ENCODE results near the gene PGBD5. TPM values are rescaled to one million over a fixed set of nuclear protein-coding genes. Genes with fewer than 3 reads are reported as not detected.

The PGBD5 gene
- total and polyA plus RNA-seq, 2 experiments from 2014 or later: 0.82 to 2.4 TPM

- no peaks in the 10 kb centered on the region for H3K27me3 ChIP-seq
- no peaks in the 10 kb centered on the region for H3K9me3 ChIP-seq (ENCODE audit: low read depth)
- H3K4me3 ChIP-seq: no peak overlapping the region
- no peaks in the 10 kb centered on the region for H3K36me3 ChIP-seq (replicated peaks; ENCODE audit: insufficient read depth, low read depth)
- 86% methylated on average over 12 of the region's 12 CpGs for WGBS (ENCODE audit: low lambda C conversion rate, missing lambda C conversion rate)
- DNase-seq (ENCODE audit: low spot score): no peak
- TF ChIP-seq EZH2 (IDR thresholded peaks at IDR 0.05; ENCODE audit: borderline replicate concordance) (no peak), CTCF (IDR thresholded peaks at IDR 0.05; ENCODE audit: poor library complexity) (no peak), EZH2phosphoT487 (IDR thresholded peaks at IDR 0.05; ENCODE audit: low read depth, severe bottlenecking, unreplicated experiment) (no peak)
- no peak overlapping the region for H3K4me2 ChIP-seq
- H3K79me2 ChIP-seq: no peaks in the 10 kb centered on the region
- H3K9me2 ChIP-seq (replicated peaks; ENCODE audit: insufficient read depth): no peaks in the 10 kb centered on the region
- H3K4me1 ChIP-seq (ENCODE audit: insufficient read depth): no peaks in the 10 kb centered on the region
- no peak overlapping the region for H2AFZ ChIP-seq
- no peaks in the 10 kb centered on the region for H4K20me1 ChIP-seq (ENCODE audit: insufficient read depth, poor library complexity, severe bottlenecking)
- H3K27ac ChIP-seq: no peak overlapping the region
Measured at GRCh38 chr1:230371923-230372703, 54.0 kb downstream of the PGBD5 start.

GRCh38 chr1:230370109-230370508 lies 56.0 kb downstream of the PGBD5 start:
- 91% methylated on average over 10 of the region's 10 CpGs for WGBS (ENCODE audit: low lambda C conversion rate, missing lambda C conversion rate)
- TF ChIP-seq EZH2 (IDR thresholded peaks at IDR 0.05; ENCODE audit: borderline replicate concordance): no peak
- TF ChIP-seq CTCF (IDR thresholded peaks at IDR 0.05; ENCODE audit: poor library complexity): no peak
- TF ChIP-seq EZH2phosphoT487 (IDR thresholded peaks at IDR 0.05; ENCODE audit: low read depth, severe bottlenecking, unreplicated experiment): no peak
- Histone ChIP-seq H3K4me3 (no peak overlapping the region), H3K9me2 (replicated peaks; ENCODE audit: insufficient read depth) (no peaks in the 10 kb centered on the region), H3K27me3 (no peaks in the 10 kb centered on the region), H2AFZ (no peak overlapping the region), H3K27ac (no peak overlapping the region), H3K79me2 (no peaks in the 10 kb centered on the region), H3K9me3 (ENCODE audit: low read depth) (no peaks in the 10 kb centered on the region), H3K4me1 (ENCODE audit: insufficient read depth) (no peaks in the 10 kb centered on the region), H3K36me3 (replicated peaks; ENCODE audit: insufficient read depth, low read depth) (no peaks in the 10 kb centered on the region), H3K4me2 (no peak overlapping the region), H4K20me1 (ENCODE audit: insufficient read depth, poor library complexity, severe bottlenecking) (no peaks in the 10 kb centered on the region)
- no peak for DNase-seq (ENCODE audit: low spot score)

- no peak overlapping the region for H3K4me2 ChIP-seq
- H3K36me3 ChIP-seq (replicated peaks; ENCODE audit: insufficient read depth, low read depth): no peaks in the 10 kb centered on the region
- no peaks in the 10 kb centered on the region for H4K20me1 ChIP-seq (ENCODE audit: insufficient read depth, poor library complexity, severe bottlenecking)
- no peak overlapping the region for H3K27ac ChIP-seq
- no peaks in the 10 kb centered on the region for H3K79me2 ChIP-seq
- H3K9me2 ChIP-seq (replicated peaks; ENCODE audit: insufficient read depth): no peaks in the 10 kb centered on the region
- no peaks in the 10 kb centered on the region for H3K9me3 ChIP-seq (ENCODE audit: low read depth)
- WGBS (ENCODE audit: low lambda C conversion rate, missing lambda C conversion rate): 77% methylated on average over 4 of the region's 4 CpGs
- no peak for DNase-seq (ENCODE audit: low spot score)
- TF ChIP-seq CTCF (IDR thresholded peaks at IDR 0.05; ENCODE audit: poor library complexity): no peak
- TF ChIP-seq EZH2phosphoT487 (IDR thresholded peaks at IDR 0.05; ENCODE audit: low read depth, severe bottlenecking, unreplicated experiment): no peak
- TF ChIP-seq EZH2 (IDR thresholded peaks at IDR 0.05; ENCODE audit: borderline replicate concordance): no peak
- no peaks in the 10 kb centered on the region for H3K4me1 ChIP-seq (ENCODE audit: insufficient read depth)
- H3K27me3 ChIP-seq: no peaks in the 10 kb centered on the region
- H2AFZ ChIP-seq: no peak overlapping the region
- no peak overlapping the region for H3K4me3 ChIP-seq
Measured at GRCh38 chr1:230368871-230369270, 57.3 kb downstream of the PGBD5 start.
